Stimulated activated CD8-positive, alpha-beta memory T cell treated with anti-CD3 and anti-CD28 coated beads, Interleukin-12 subunit alpha, Interleukin-12 subunit beta, amount 100 ng/mL, for 1 hour (primary cell): ENCODE results near the gene EPB42.

Experiments
- DNase-seq: peaks from one replicate; pipeline ENCODE4 v3.0.0-alpha.2; 2020; ENCODE audit warnings: low read depth

Gene EPB42

DNA sequence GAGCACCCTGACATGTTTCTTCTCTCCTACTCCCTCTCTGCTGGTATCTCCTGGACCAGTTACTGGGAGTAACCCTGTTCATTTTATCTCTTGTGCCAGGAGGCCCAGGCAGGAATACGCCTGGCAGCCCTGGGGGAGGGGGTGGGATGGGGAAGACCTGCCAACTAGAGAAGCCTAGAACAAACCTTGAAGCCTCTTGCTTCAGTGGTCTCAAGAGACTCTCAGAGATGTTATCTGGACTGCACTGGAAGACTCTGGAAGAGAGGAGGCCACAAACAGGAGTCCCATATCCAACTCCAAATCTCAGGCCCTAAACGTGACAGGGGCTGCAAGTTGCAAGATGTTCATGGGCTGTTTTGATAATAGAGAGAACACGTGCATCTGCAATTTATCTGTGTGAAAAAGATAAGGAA, at the start of gene EPB42:
EPB42 (minus strand) TSS at position 28 of the 413 bp plus-strand sequence. CDS start 193 bp downstream, outside the sequence.
- no peak for DNase-seq

- no peak for DNase-seq
Measured at GRCh38 chr15:43270113-43270665, 49.4 kb upstream of the EPB42 start.

DNA sequence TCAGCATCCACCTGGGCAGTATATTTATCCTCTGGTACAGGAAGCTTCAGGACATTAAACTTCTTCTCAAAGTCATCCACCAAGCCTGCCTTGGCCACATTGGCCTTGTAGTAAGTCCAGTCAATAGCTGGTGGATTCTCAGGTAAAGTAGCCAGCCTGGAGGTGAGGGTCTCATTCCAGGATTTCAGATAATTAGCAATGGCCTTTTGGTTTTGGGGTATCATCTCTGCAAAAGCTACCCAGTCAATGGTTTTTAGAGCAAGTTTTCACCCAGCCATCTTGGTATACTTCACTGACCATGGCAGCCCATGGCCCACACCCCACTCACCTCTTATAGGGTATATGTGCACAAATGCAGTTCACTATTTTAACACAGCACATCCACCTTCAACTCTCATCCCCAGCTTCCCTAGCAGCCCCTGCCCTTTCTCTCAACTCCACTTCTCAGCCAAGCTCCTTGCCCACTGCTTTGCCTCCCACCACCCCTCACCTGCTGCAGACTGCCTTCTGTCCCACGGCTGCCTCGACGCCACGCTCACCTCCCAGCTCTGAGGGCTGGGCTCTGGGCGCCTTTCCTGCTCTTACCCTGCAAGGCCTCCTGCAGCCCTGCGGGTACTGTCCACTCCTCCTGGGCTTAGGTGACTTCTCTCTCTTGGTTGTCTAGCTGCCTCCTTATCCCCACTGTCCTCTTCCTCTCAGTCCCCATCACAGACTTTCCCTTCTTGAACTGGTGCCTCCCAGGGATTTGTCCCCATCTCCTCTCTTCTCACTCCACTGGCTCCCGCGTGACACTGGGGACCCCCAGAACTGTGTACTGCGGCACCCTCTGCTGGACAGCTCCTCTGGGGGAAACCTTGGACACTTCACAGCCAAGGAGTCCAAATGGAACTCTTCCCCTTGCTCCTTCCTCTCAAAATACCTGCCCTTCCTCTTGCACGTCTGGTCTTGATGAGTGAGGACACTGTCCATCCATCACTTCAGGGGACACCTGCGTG, 47.6 kb upstream of the EPB42 start:
- no peak for DNase-seq

DNA sequence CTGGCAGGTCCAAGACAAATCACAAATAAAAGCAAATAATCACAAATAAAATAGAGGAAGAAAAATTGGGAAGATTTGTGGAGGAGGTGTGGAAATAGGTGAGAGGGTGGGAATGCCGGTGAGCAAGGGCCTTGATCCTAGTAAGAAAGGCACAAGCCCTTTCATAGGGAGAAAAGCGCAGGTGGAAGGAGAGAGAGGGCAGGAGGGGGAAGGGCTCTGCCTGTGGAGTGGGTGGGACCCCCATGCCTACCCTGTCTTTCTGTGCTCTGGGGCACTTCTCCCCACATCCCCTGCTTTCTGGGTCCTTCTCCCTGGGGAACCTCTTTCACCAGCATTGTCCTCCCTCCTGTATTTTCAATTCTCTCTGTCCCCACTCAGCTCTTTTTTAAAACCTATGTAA, 46.6 kb upstream of the EPB42 start:
- no peak for DNase-seq

DNA sequence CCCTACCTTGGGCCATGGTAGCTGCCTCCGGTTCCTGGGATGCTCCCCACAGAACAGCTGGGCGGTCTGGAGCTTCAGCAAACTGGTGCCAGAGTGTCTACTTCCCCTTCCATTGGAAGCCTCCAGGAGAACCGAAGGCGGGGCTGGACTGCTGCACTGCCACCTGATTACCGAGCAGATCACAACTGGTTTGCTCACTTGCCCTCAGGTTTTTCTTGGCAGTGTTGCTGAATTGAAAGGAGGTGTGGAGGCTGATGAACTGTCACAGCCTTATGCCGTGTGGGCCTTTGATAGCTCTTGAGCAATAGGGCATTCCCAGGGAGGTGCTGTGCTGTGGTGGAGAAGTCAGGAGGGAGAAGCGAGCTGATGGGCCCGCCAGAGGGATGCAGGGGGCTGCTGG, 46.0 kb upstream of the EPB42 start, which contains the start of gene TGM5:
TGM5 (minus strand) TSS at position 95 of the 400 bp plus-strand sequence; CDS start at position 16, 79 bp downstream.
- DNase-seq, result no peak

- no peak for DNase-seq
Measured at GRCh38 chr15:43266386-43266785, 45.6 kb upstream of the EPB42 start.

GRCh38 chr15:43260011-43260615, 39.3 kb upstream of the EPB42 start:
- DNase-seq, result no peak

GRCh38 chr15:43258781-43259180, 38.0 kb upstream of the EPB42 start:
- no peak for DNase-seq

- DNase-seq, result no peak
Measured at GRCh38 chr15:43256341-43256740, 35.5 kb upstream of the EPB42 start.

DNA sequence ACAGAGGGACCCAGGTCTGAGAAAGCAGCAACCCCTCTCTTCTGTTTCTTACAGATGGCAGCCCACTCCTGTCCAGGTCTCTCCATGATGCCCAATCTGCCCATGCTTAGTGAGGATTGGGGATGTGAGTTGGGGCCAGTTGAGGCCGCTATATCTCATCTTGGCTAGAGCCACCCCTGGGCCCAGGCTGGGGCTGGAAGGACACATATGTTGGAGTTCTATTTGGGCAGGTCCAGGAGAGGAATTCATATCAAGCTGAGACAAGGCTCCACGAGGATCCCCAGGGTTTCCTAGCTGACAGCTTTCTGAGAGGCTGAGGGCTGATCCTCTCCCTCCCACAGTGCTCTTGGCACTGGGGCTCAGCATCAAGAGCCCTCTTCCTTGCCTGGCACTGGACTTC, 34.6 kb upstream of the EPB42 start:
- DNase-seq, result no peak

DNA sequence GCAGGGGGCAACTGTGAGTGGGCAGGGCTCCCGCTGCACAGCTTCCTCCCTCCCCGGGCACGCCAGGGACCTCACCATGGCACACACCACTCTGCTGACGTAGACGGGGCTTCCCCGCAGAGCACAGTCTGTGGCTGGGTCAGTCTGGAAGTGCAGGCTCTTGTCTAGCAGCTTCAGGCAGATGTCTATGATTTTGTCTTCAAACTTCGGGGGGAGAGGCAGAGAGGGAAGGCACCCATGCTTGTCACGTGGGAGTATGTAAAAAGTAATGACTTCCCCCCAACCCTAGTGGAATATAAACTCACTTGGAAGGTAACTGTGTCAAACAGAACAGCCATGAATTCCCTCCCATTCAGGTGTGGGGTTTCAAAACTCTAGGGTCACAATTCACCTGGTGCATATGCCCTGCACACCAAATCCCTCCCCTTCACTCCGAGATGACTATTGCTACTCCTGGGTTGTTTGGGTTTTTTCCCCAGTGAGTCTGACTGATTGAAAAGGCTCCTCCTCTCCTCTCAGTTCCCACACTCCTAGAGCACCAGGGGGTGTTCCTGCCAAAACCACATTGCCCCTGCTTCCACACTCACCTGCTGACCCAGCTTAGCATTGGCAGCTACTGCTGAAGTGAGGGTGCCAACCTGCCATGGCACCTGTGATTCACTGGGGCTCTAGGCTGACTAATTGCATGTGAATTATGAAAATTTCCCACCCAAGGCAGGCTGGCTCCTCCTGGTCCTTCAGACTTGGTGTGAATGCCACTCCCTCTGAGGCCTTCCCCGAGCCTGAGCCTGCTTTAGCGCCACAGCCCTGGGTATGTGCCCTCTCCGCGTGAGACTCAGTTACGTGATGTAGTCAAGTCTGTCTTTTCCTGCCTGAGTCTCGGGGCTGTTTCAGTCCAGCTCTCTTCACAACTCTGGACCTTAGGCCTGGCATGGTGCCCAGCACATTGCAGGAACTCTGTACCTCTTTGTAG, 32.9 kb upstream of the EPB42 start:
- no peak for DNase-seq

- DNase-seq, result no peak
Measured at GRCh38 chr15:43251871-43252250, 31.0 kb upstream of the EPB42 start.

GRCh38 chr15:43251185-43251870, 30.5 kb upstream of the EPB42 start:
- DNase-seq, result no peak

DNA sequence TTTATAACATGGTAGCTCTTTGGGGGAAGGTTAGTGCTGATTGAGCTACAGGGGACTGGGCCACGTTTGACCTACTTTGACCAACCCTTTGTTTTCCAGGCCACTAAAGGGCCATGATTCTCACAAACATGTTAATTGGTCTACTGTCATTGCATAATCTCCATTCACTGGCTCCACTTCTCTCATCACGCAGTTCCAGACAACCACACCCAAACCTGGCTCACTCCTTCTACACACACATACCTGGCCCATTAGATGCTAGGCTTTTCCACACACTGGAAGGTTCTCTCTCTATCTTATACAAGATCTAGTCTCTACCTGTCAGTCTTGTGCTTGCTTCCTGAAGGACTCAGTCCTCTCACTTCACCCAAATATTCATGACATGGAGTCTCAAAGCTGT, 30.0 kb upstream of the EPB42 start:
- no peak for DNase-seq

DNA sequence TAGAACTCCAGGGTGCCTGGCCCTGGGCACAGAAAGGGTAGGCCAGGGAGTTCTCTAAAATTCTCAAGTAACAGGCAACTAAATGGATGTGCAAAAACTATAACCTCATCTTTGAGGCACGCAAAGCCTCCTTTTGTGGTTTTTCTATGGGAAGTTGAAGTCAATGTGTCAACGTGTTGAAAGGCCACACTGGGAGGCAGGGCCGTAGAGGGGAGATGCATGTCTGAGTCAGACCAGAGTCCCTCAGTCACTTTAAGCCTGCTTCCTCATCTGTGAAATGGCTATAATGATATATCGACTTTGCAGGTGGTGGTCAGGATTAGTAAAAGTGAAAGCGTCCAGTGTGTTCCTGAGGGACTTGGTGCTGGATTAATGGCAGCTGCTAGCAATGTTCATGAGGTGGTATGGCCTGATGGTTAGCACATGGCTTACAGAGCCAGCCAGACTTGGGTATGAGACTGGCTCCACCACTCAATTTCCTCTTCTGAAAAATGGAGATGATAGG, 28.9 kb upstream of the EPB42 start:
- no peak for DNase-seq

- no peak for DNase-seq
Measured at GRCh38 chr15:43249236-43249635, 28.4 kb upstream of the EPB42 start.

DNA sequence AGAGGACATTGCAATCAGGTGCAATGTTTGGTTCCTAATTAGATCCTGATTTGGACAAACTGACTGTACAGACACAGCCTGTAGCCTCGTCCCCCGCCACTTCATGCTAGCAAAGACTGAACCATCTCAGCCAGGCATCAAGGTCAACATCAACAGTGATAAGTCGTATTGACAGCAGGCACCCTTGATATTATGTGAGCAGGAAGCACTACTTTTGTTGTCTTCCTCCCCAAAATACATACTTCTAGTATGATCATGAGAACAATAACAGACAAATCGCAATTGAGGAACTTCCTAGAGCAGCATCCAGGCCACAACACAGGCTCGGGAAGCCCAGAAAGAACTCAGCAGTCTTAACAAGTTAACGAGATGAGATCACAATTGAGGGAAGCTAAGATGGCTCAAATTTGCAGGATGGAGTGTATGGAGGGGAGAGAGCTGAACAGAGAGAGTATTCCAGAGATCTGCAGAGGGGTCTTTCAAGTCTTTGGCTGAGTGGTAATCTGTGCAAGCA, 25.5 kb upstream of the EPB42 start:
- DNase-seq, result no peak

DNA sequence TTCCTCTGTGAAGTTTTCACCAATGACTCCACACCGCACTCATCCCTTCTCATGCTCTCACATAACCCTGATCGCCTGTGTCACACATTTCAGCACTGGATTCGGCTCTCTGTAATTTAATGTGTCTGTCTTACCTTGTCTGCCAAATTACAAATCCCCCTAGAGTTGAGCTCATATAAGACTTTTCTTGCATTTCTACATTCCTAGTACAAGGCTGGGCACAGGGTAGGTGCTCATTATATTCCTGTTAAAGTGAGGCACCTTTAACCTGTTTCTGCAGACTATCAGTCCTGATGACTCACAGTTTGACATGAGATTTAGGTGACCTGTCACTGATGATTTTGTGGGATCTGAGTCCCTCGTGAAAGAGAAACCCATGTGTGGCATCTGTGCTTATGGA, 23.3 kb upstream of the EPB42 start:
- DNase-seq, result no peak

DNA sequence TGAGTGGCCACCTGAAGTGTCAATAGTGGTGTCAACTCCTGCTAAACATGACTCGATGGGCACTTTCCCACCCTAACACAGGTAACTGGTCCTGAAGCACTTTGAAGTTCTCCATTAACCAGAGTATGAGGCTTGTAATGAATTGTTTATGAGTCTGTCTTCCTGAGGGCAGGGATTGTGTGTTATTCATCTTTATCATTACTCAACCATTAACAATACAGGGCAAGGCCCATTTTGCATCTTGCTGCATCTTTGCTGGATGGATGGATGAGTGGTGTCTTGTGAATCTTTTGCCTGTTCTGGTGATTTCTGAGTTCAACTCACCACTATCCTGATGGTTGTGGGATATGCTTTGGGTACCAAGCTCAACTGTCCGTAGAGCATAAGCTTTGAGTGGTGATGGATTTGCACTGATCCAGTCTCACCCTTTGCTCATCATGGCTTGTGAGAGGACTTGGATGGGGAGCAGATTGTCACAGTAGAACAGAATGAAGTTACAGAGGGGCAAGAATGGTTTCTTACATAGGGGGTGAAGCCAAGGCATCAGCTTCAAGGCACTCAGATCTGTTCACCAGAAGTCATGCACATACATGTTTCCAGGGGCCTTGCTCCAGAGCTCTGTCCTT, 22.3 kb upstream of the EPB42 start:
- DNase-seq, result no peak

GRCh38 chr15:43242616-43243015, 21.8 kb upstream of the EPB42 start:
- no peak for DNase-seq
